Trophoblast cell (in vitro differentiated cells and primary cell): Measurements from ENCODE around the gene PHF12.

Source experiments
- DNase-seq, 2 donors: peaks; one replicate each; pipeline ENCODE4 v3.0.0-alpha.2; 2016
- H2AFZ ChIP-seq: 2 replicates; pipeline ENCODE4 v1.6.1; 2013; ENCODE audit warnings: low read length, moderate library complexity, mild to moderate bottlenecking; ENCODE audit not compliant: insufficient read depth, poor library complexity
- H2AK5ac ChIP-seq: 2 replicates; pipeline ENCODE4 v1.6.1; 2013; ENCODE audit warnings: mild to moderate bottlenecking, low read length
- H2BK120ac ChIP-seq: 2 replicates; pipeline ENCODE4 v1.6.1; 2013; ENCODE audit warnings: low read length, mild to moderate bottlenecking, moderate library complexity; ENCODE audit not compliant: insufficient read depth, poor library complexity
- H2BK12ac ChIP-seq: 2 replicates; pipeline ENCODE4 v1.6.1; 2013; ENCODE audit warnings: mild to moderate bottlenecking, low read length, moderate library complexity
- H2BK5ac ChIP-seq: 2 replicates; pipeline ENCODE4 v1.6.1; 2013; ENCODE audit warnings: low read length, low read depth, moderate library complexity, mild to moderate bottlenecking; ENCODE audit not compliant: poor library complexity
- H3K14ac ChIP-seq: 2 replicates; pipeline ENCODE4 v1.6.1; 2013; ENCODE audit warnings: mild to moderate bottlenecking, low read length
- H3K18ac ChIP-seq: 2 replicates; pipeline ENCODE4 v1.6.1; 2013; ENCODE audit warnings: mild to moderate bottlenecking, low read length
- H3K23ac ChIP-seq: 2 replicates; pipeline ENCODE4 v1.6.1; 2013; ENCODE audit warnings: low read length
- H3K27ac ChIP-seq: 2 replicates; pipeline ENCODE4 v1.5.1; 2013; ENCODE audit warnings: low read depth, mild to moderate bottlenecking, inconsistent platforms, low read length, moderate library complexity
- H3K27me3 ChIP-seq: 2 replicates; pipeline ENCODE4 v1.6.1; 2013; ENCODE audit warnings: inconsistent platforms, mild to moderate bottlenecking, low read length, moderate library complexity; ENCODE audit not compliant: insufficient read depth
- H3K36me3 ChIP-seq, 2 experiments: 1 replicate in 1 of 2; 2 replicates in 1 of 2; pipeline ENCODE4 v1.6.1; 2013; ENCODE audit warnings: low read length in 2 of 2, mild to moderate bottlenecking in 2 of 2, moderate library complexity in 1 of 2; ENCODE audit not compliant: insufficient read depth in 2 of 2, control insufficient read depth in 1 of 2
- H3K4ac ChIP-seq: 2 replicates; pipeline ENCODE4 v1.6.1; 2013; ENCODE audit warnings: low read depth, mild to moderate bottlenecking, low read length, moderate library complexity
- H3K4me1 ChIP-seq, 2 experiments: 1 replicate in 1 of 2; 2 replicates in 1 of 2; pipeline ENCODE4 v1.6.1; 2013; ENCODE audit warnings: low read length in 2 of 2, mild to moderate bottlenecking in 2 of 2, moderate library complexity in 1 of 2; ENCODE audit not compliant: insufficient read depth in 2 of 2, control insufficient read depth in 1 of 2
- H3K4me2 ChIP-seq: 2 replicates; pipeline ENCODE4 v1.6.1; 2013; ENCODE audit warnings: inconsistent platforms, mild to moderate bottlenecking, low read length, moderate library complexity
- H3K4me3 ChIP-seq: 2 replicates; pipeline ENCODE4 v1.5.1; 2013; ENCODE audit warnings: mild to moderate bottlenecking, low read depth, low read length, inconsistent platforms
- H3K79me1 ChIP-seq: one replicate; pipeline ENCODE4 v1.6.1; 2013; ENCODE audit warnings: low read length
- H3K79me2 ChIP-seq: 2 replicates; pipeline ENCODE4 v1.6.1; 2013; ENCODE audit warnings: low read length, mild to moderate bottlenecking; ENCODE audit not compliant: control insufficient read depth, insufficient read depth, poor library complexity
- H3K9ac ChIP-seq: 2 replicates; pipeline ENCODE4 v1.6.1; 2013; ENCODE audit warnings: mild to moderate bottlenecking, low read length
- H3K9me3 ChIP-seq: 2 replicates; pipeline ENCODE4 v1.6.1; 2013; ENCODE audit warnings: low read depth, mild to moderate bottlenecking, control low read depth, inconsistent platforms, low read length; ENCODE audit not compliant: insufficient read depth
- H4K12ac ChIP-seq: 2 replicates; pipeline ENCODE4 v1.6.1; 2013; ENCODE audit warnings: low read depth, mild to moderate bottlenecking, low read length, moderate library complexity
- H4K8ac ChIP-seq: 2 replicates; pipeline ENCODE4 v1.6.1; 2013; ENCODE audit warnings: low read depth, mild to moderate bottlenecking, low read length, moderate library complexity
- H4K91ac ChIP-seq: one replicate; pipeline ENCODE4 v1.6.1; 2013; ENCODE audit warnings: low read depth, mild to moderate bottlenecking, low read length, moderate library complexity
- WGBS: extraction: QIAGEN DNeasy Blood & Tissue Kit; methylation state at CpG from one replicate; pipeline ENCODE4 v1.1.7; 2013; ENCODE audit warnings: missing lambda C conversion rate; ENCODE audit not compliant: insufficient read length, insufficient coverage; ENCODE audit errors: extremely low coverage; 5-methylcytosine and 5-hydroxymethylcytosine counted together

PHF12 gene

DNA sequence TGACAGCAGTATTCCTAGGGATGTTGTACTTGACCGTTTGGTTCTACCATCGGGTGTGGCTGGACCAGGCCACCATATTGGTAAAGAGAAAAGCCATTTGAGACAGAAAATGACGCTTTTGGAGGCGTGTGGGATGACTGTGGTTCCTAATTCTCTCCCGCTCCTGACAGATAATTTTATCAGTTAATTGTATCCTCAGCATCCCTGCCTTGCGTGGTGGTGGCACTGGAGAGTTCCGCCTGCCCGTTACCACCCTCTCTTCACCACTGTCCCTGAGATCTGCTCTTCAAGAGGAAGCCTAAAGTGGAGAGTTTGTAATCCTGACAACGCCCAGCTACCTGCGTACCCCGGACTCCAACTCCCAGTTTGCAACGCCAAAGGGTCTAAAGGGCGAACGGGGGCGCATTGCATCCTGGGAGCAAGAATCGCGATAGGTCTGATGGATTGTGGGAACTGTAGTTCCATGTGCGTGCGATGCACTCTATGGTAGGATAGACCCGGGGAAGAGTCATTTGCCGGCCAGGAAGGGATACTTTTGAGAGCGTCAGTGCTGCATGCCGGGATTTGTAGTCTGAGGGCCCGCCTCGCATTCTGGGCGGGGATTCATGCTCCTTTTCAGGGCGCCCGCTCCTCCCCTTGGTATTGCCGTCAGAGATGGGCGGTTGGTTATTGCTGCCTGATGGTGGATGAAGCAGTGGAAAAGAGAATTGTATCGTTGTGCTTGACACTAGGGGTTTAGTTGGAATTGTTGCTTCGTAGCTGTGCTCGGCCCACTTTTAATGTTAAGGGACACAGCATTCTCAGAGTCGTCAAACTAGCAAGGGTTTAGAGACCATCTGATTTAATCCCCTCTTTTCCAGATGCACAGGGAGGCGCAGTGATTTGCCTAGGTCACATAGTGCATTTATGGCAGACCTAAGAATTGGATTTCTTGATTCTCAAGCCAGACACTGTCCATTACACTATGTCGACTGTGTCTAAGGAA, 965 bp upstream of the PHF12 start:
- peak overlapping the region; percentile 87 for H2BK5ac ChIP-seq
- H3K36me3 ChIP-seq = no peaks in the 10 kb centered on the region
- peak overlapping the region; percentile 55 for H3K18ac ChIP-seq
- H3K27ac ChIP-seq = peak overlapping the region; percentile 94
- no peaks in the 10 kb centered on the region for H3K27me3 ChIP-seq
- peak overlapping the region; percentile 66 for H3K9ac ChIP-seq
- peak overlapping the region; percentile 96 for H2AK5ac ChIP-seq
- H3K79me1 ChIP-seq = peaks cover 21% of the 10 kb centered on the region
- H3K4me1 ChIP-seq = peaks cover 3 to 6% of the 10 kb centered on the region in 2 experiments
- peak overlapping the region; percentile 93 for H4K8ac ChIP-seq
- H3K79me2 ChIP-seq = peaks cover 17% of the 10 kb centered on the region
- peak overlapping the region; percentile 76 for H4K12ac ChIP-seq
- H3K4ac ChIP-seq = peak overlapping the region; percentile 67
- peak overlapping the region; percentile 71 for H3K4me2 ChIP-seq
- peak overlapping the region; percentile 98 for H4K91ac ChIP-seq
- H2AFZ ChIP-seq = peak overlapping the region; percentile 80
- no peak overlapping the region for H3K23ac ChIP-seq
- peak overlapping the region; percentile 72 for H3K4me3 ChIP-seq
- H2BK120ac ChIP-seq = peak overlapping the region; percentile 92
- peak; percentile 97 to 99 for DNase-seq
- peak overlapping the region; percentile 82 for H3K14ac ChIP-seq
- no peaks in the 10 kb centered on the region for H3K9me3 ChIP-seq
- H2BK12ac ChIP-seq = peak overlapping the region; percentile 26
- WGBS = no CpG with 5 or more reads among the region's 36 CpGs

DNA sequence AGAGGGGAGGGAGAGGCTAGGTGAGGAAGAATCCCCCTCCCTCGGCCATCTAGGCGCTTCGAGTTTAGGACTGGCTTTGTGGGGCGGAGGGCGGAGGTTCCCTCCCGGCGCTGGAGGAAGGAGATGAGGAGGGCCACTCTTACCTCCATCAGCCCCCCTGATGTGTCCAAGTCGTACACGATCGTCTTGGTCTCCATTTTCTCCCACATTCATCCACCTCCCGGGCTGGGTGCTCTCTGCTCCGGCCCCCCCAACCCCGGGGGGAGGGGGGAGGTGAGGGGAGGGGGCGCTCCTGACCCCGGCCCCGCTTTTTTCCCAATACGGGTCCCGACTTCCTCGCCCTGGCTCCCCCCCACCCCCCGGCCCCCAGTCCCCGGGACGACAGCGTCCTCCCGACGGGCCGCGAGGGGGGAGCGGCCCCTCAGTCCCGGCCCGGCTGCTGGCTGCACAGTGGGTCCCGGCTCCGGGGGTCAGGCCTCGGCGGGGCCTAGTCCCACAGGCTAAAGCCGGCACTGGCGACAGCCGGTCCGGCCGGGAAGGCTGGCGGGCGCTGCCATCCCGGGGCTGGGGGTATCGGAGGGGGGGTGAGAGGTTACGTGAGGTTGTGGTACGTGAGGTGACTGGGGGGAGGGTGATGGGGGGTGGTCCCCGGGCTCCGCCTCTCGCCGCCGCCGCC, 428 bp downstream of the PHF12 start:
- H2BK120ac ChIP-seq = peak overlapping the region; percentile 90
- DNase-seq = no peak
- peaks cover 21% of the 10 kb centered on the region for H3K79me1 ChIP-seq
- no peaks in the 10 kb centered on the region for H3K27me3 ChIP-seq
- H3K36me3 ChIP-seq = no peaks in the 10 kb centered on the region
- H3K27ac ChIP-seq = peak overlapping the region; percentile 74
- H3K23ac ChIP-seq = no peak overlapping the region
- H3K4me1 ChIP-seq = peaks cover 3 to 6% of the 10 kb centered on the region in 2 experiments
- H3K9ac ChIP-seq = peak overlapping the region; percentile 88
- peaks cover 20% of the 10 kb centered on the region for H3K79me2 ChIP-seq
- H3K18ac ChIP-seq = peak overlapping the region; percentile 82
- peak overlapping the region; percentile 94 for H2AK5ac ChIP-seq
- H2AFZ ChIP-seq = peak overlapping the region; percentile 59
- peak overlapping the region; percentile 88 for H4K8ac ChIP-seq
- H3K4me2 ChIP-seq = peak overlapping the region; percentile 98
- H3K14ac ChIP-seq = peak overlapping the region; percentile 92
- peak overlapping the region; percentile 90 for H3K4ac ChIP-seq
- WGBS = no CpG with 5 or more reads among the region's 51 CpGs
- peak overlapping the region; percentile 85 for H2BK5ac ChIP-seq
- no peak overlapping the region for H2BK12ac ChIP-seq
- peak overlapping the region; percentile 93 for H3K4me3 ChIP-seq
- no peaks in the 10 kb centered on the region for H3K9me3 ChIP-seq
- peak overlapping the region; percentile 91 for H4K91ac ChIP-seq
- peak overlapping the region; percentile 65 for H4K12ac ChIP-seq

DNA sequence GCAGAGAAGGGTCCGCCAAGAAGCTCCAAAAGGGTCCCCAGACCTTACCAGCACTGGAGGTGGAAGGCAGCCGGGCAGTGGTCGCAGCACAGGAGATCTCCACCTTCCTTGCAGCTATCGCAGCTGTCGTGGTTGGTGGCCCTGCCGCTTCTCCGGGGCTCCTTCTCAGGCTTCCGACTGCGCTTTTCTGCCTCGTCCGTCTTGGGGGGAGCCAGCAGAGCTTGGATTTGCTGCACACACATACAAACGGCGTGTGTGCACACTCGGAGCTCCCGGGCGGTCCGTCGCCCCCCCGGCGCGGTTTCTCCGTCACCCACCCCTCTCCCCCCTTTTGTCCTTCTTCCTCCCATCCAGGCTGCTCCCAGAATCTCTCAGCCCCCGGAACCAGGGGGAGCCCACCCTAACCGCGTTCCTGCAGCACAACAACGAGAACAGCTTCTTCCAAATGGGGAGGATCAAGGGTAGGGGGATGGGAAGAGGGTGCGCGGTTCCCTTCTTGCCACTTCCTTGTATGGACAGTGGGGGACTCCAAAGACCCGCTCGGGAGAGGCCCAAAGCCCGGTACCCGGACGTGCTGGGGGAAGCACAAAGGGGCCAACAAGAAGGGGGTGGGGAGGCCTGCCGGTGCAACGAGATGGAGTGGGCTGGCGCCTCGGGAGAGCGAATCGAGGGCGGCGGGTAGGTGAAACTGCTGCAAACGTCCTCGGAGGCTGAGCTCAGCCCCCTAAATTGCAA, 1.1 kb downstream of the PHF12 start:
- DNase-seq = no peak
- Histone ChIP-seq H3K27ac (peak overlapping the region; percentile 74), H3K4ac (peak overlapping the region; percentile 82), H4K91ac (peak overlapping the region; percentile 56), H2AK5ac (peak overlapping the region; percentile 28), H4K12ac (peak overlapping the region; percentile 33), H3K14ac (peak overlapping the region; percentile 81), H3K4me1 (peaks cover 3 to 6% of the 10 kb centered on the region in 2 experiments), H4K8ac (peak overlapping the region; percentile 88), H3K23ac (no peak overlapping the region), H2BK120ac (peak overlapping the region; percentile 56), H3K18ac (peak overlapping the region; percentile 82), H3K4me2 (peak overlapping the region; percentile 98), H3K27me3 (no peaks in the 10 kb centered on the region), H2BK12ac (no peak overlapping the region), H3K79me1 (peaks cover 21% of the 10 kb centered on the region), H3K9me3 (no peaks in the 10 kb centered on the region), H3K9ac (peak overlapping the region; percentile 88), H3K36me3 (peaks cover 0 to 2% of the 10 kb centered on the region in 2 experiments), H3K4me3 (peak overlapping the region; percentile 93), H3K79me2 (peaks cover 22% of the 10 kb centered on the region), H2BK5ac (peak overlapping the region; percentile 68), H2AFZ (peak overlapping the region; percentile 14)
- no CpG with 5 or more reads among the region's 43 CpGs for WGBS
